ENCODE data around the gene OTUD7B. TPM values are rescaled to one million over a fixed set of nuclear protein-coding genes. Genes with fewer than 3 reads are reported as not detected.

OTUD7B gene
- total and polyA plus RNA-seq, 9 of the 15 experiments (the other 6 are each of a cell fraction or from before 2014, with no cell fraction given): 0.96 to 18.8 (median 7.4) TPM

DNA sequence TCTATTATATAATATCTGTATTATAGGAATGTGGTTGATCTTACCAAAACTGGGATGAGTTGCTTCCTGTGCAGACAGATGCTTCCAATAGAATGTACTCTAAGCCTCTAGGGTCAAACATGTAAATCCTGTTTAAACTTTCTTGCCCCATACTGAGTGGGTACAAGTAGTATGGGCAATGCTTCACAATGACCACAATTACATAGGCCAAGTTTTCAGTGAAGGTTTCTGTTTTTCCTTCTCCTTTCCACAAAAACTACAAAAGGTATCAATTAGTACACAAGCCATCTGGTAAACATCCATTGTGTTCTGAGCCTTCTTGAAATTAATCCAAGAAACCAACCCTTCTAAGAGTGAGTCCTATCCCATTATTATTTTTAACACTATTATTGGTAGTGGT, 16.8 kb downstream of the OTUD7B start:
- H3K4me2 ChIP-seq (ENCODE audit: insufficient read depth, low read length): no peak overlapping the region
- H3K9ac ChIP-seq (ENCODE audit: insufficient read depth in 1 of 2, low read depth in 2 of 2, low read length in 2 of 2): no peak overlapping the region
- FAIRE-seq (no peak), ATAC-seq (no peak), DNase-seq (ENCODE audit: extremely low read depth in 1 of 4, low spot score in 3 of 4) (no peak)
- H2AFZ ChIP-seq (ENCODE audit: low read depth, low read length): no peak overlapping the region
- H3K27me3 ChIP-seq (ENCODE audit: control insufficient read depth in 2 of 2, insufficient read depth in 2 of 2, low read length in 2 of 2): no peaks in the 10 kb centered on the region
- no peaks in the 10 kb centered on the region for H3K9me1 ChIP-seq (ENCODE audit: control insufficient read depth, insufficient read depth, low read length)
- H3K4me1 ChIP-seq (replicated peaks in 1 of 2; ENCODE audit: control insufficient read depth in 2 of 2, insufficient read depth in 2 of 2, low read length in 2 of 2): no peaks in the 10 kb centered on the region
- no peak overlapping the region for H3K27ac ChIP-seq (ENCODE audit: extremely low read depth, low read depth, low read length)
- no peaks in the 10 kb centered on the region for H3K9me3 ChIP-seq (replicated peaks; ENCODE audit: control insufficient read depth, insufficient read depth, low read depth, low read length)
- H3K4me3 ChIP-seq: no peak overlapping the region
- H3K79me2 ChIP-seq (ENCODE audit: control insufficient read depth, insufficient read depth, low read length): peaks cover 29% of the 10 kb centered on the region
- peaks cover 30% of the 10 kb centered on the region; the same call in 2 of the 3 replicates for H3K36me3 ChIP-seq (ENCODE audit: control insufficient read depth, insufficient read depth, low read length)
- BruUV-seq (replicated peaks): no TSS peak
- ChIA-PET CTCF (ENCODE audit: low intra/inter-chr PET ratio) (no interaction called here), POLR2A (no interaction called here)
- H4K20me1 ChIP-seq (replicated peaks; ENCODE audit: control insufficient read depth, insufficient read depth, low read length): peaks cover 6% of the 10 kb centered on the region
- in situ Hi-C loops (cut with MboI) (no loop called here), intact Hi-C loops (cut with micrococcal nuclease) (no loop called here)
- TF ChIP-seq CREM (IDR thresholded peaks at IDR 0.05; ENCODE audit: low read depth): no peak
- TF ChIP-seq ZNF347 (CRISPR knock-in tag; IDR thresholded peaks at IDR 0.05; ENCODE audit: low read depth): no peak
- TF ChIP-seq ZNF354B (CRISPR knock-in tag; IDR thresholded peaks at IDR 0.05): no peak
- no peak for TF ChIP-seq IRF2 (CRISPR knock-in tag; IDR thresholded peaks at IDR 0.05)
- no peak for TF ChIP-seq XRCC3 (IDR thresholded peaks at IDR 0.05)
- no peak for TF ChIP-seq ZBTB8A (IDR thresholded peaks at IDR 0.05; ENCODE audit: partially characterized antibody)
- no peak for TF ChIP-seq ZFP30 (CRISPR knock-in tag; IDR thresholded peaks at IDR 0.05; ENCODE audit: borderline replicate concordance)
- TF ChIP-seq SMARCB1 (IDR thresholded peaks at IDR 0.05; ENCODE audit: insufficient read length, low read depth): no peak
- TF ChIP-seq, protein P1, sequence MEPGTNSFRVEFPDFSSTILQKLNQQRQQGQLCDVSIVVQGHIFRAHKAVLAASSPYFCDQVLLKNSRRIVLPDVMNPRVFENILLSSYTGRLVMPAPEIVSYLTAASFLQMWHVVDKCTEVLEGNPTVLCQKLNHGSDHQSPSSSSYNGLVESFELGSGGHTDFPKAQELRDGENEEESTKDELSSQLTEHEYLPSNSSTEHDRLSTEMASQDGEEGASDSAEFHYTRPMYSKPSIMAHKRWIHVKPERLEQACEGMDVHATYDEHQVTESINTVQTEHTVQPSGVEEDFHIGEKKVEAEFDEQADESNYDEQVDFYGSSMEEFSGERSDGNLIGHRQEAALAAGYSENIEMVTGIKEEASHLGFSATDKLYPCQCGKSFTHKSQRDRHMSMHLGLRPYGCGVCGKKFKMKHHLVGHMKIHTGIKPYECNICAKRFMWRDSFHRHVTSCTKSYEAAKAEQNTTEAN (CRISPR knock-in tag; IDR thresholded peaks at IDR 0.05): no peak
- TF ChIP-seq ZNF165 (CRISPR knock-in tag; IDR thresholded peaks at IDR 0.05; ENCODE audit: borderline replicate concordance): no peak
- TF ChIP-seq E2F3 (CRISPR knock-in tag; IDR thresholded peaks at IDR 0.05): no peak
- TF ChIP-seq, protein P2, sequence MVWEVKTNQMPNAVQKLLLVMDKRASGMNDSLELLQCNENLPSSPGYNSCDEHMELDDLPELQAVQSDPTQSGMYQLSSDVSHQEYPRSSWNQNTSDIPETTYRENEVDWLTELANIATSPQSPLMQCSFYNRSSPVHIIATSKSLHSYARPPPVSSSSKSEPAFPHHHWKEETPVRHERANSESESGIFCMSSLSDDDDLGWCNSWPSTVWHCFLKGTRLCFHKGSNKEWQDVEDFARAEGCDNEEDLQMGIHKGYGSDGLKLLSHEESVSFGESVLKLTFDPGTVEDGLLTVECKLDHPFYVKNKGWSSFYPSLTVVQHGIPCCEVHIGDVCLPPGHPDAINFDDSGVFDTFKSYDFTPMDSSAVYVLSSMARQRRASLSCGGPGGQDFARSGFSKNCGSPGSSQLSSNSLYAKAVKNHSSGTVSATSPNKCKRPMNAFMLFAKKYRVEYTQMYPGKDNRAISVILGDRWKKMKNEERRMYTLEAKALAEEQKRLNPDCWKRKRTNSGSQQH (CRISPR knock-in tag; IDR thresholded peaks at IDR 0.05): no peak
- TF ChIP-seq HLTF (IDR thresholded peaks at IDR 0.05): no peak
- TF ChIP-seq, protein P3, sequence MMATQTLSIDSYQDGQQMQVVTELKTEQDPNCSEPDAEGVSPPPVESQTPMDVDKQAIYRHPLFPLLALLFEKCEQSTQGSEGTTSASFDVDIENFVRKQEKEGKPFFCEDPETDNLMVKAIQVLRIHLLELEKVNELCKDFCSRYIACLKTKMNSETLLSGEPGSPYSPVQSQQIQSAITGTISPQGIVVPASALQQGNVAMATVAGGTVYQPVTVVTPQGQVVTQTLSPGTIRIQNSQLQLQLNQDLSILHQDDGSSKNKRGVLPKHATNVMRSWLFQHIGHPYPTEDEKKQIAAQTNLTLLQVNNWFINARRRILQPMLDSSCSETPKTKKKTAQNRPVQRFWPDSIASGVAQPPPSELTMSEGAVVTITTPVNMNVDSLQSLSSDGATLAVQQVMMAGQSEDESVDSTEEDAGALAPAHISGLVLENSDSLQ (IDR thresholded peaks at IDR 0.05): no peak
- TF ChIP-seq HDAC2 (IDR thresholded peaks at IDR 0.05): no peak
- TF ChIP-seq MBD2 (IDR thresholded peaks at IDR 0.05; ENCODE audit: borderline replicate concordance, low read depth): no peak
- no peak for TF ChIP-seq SRSF3 (IDR thresholded peaks at IDR 0.05; ENCODE audit: insufficient read depth, low read length)

All from K562 (cell line).